Liver (tissue), 9 donors: ENCODE data around the gene SMCO4. TPM values are rescaled to one million over a fixed set of nuclear protein-coding genes. Genes with fewer than 3 reads are reported as not detected.

ENCODE experiments used
- DNase-seq: peaks from one replicate; pipeline ENCODE4 v3.0.0-alpha.2; 2017; ENCODE audit warnings: low spot score
- H3K27ac ChIP-seq, 2 donors: one replicate each; pipeline ENCODE4 v1.7.0; 2013; ENCODE audit warnings: inconsistent platforms in 2 of 2, low read length in 2 of 2, control low read depth in 1 of 2, low read depth in 1 of 2, mild to moderate bottlenecking in 1 of 2
- H3K27me3 ChIP-seq, 4 donors: one replicate each; pipeline versions ENCODE4 v1.6.1 to v1.7.0; 2013; ENCODE audit warnings: low read length in 3 of 4, inconsistent platforms in 1 of 4, mild to moderate bottlenecking in 1 of 4, moderate library complexity in 1 of 4; ENCODE audit not compliant: control insufficient read depth in 4 of 4, insufficient read depth in 4 of 4
- H3K36me3 ChIP-seq, 4 donors: one replicate each; pipeline versions ENCODE4 v1.6.1 to v1.7.0; 2013; ENCODE audit warnings: low read length in 3 of 4, mild to moderate bottlenecking in 3 of 4, low read depth in 1 of 4, moderate library complexity in 1 of 4; ENCODE audit not compliant: control insufficient read depth in 4 of 4, insufficient read depth in 3 of 4
- H3K4me1 ChIP-seq, 4 donors: one replicate each; pipeline versions ENCODE4 v1.6.1 to v1.7.0; 2013; ENCODE audit warnings: low read length in 3 of 4, mild to moderate bottlenecking in 3 of 4, moderate library complexity in 1 of 4; ENCODE audit not compliant: control insufficient read depth in 4 of 4, insufficient read depth in 4 of 4
- H3K4me3 ChIP-seq, 3 donors: one replicate each; pipeline versions ENCODE4 v1.6.1 to v1.7.0; 2013; ENCODE audit warnings: low read length in 3 of 3, control low read depth in 1 of 3, low read depth in 1 of 3, mild to moderate bottlenecking in 1 of 3
- H3K9ac ChIP-seq, 2 donors: one replicate each; pipeline ENCODE4 v1.7.0; 2013; ENCODE audit warnings: low read length in 2 of 2, mild to moderate bottlenecking in 2 of 2, moderate library complexity in 2 of 2, control low read depth in 1 of 2, low read depth in 1 of 2
- H3K9me3 ChIP-seq, 4 donors: one replicate each; pipeline versions ENCODE4 v1.6.1 to v1.7.0; 2013; ENCODE audit warnings: low read length in 3 of 4; ENCODE audit not compliant: control insufficient read depth in 4 of 4
- ATF3 ChIP-seq: IDR thresholded peaks from 2 replicates; pipeline ENCODE4 v1.6.1; 2016; ENCODE audit warnings: antibody characterized with exemption
- CTCF ChIP-seq: fragments of 150-350 bp; IDR thresholded peaks from 2 replicates; pipeline ENCODE4 v1.5.1; 2017; ENCODE audit warnings: improper control_type of control experiment, low read depth, low read length; ENCODE audit not compliant: missing input control
- FOXA1 ChIP-seq: IDR thresholded peaks from 2 replicates; pipeline ENCODE4 v1.6.1; 2016; ENCODE audit warnings: antibody characterized with exemption
- GABPA ChIP-seq, 2 donors: IDR thresholded peaks in 1 of 2; conservative IDR thresholded peaks in 1 of 2; 2 replicates each; pipeline ENCODE4 v1.6.1; 2016; ENCODE audit warnings: antibody characterized with exemption in 2 of 2, mild to moderate bottlenecking in 1 of 2, moderate library complexity in 1 of 2
- HNF4A ChIP-seq, 2 donors: conservative IDR thresholded peaks; 2 replicates each; pipeline ENCODE4 v1.6.1; 2016; ENCODE audit warnings: antibody characterized with exemption in 2 of 2, mild to moderate bottlenecking in 2 of 2
- HNF4G ChIP-seq: IDR thresholded peaks from 2 replicates; pipeline ENCODE4 v1.6.1; 2016; ENCODE audit warnings: antibody characterized with exemption
- JUND ChIP-seq, 2 donors: IDR thresholded peaks; 2 replicates each; pipeline ENCODE4 v1.6.1; 2016; ENCODE audit warnings: antibody characterized with exemption in 2 of 2
- MAX ChIP-seq: IDR thresholded peaks from 2 replicates; pipeline ENCODE4 v1.6.1; 2016; ENCODE audit warnings: antibody characterized with exemption
- RAD21 ChIP-seq, 2 donors: IDR thresholded peaks; 2 replicates each; pipeline ENCODE4 v1.6.1; 2016; ENCODE audit warnings: antibody characterized with exemption in 2 of 2, mild to moderate bottlenecking in 2 of 2
- REST ChIP-seq: IDR thresholded peaks from 2 replicates; pipeline ENCODE4 v1.6.1; 2016; ENCODE audit warnings: antibody characterized with exemption, mild to moderate bottlenecking
- RXRA ChIP-seq, 2 donors: IDR thresholded peaks; 2 replicates each; pipeline ENCODE4 v1.6.1; 2017 to 2018; ENCODE audit warnings: antibody characterized with exemption in 2 of 2, mild to moderate bottlenecking in 1 of 2
- TAF1 ChIP-seq: conservative IDR thresholded peaks from 2 replicates; pipeline ENCODE4 v1.6.1; 2016; ENCODE audit warnings: antibody characterized with exemption, mild to moderate bottlenecking
- YY1 ChIP-seq: IDR thresholded peaks from 2 replicates; pipeline ENCODE4 v1.6.1; 2016; ENCODE audit warnings: antibody characterized with exemption, mild to moderate bottlenecking
- ZBTB33 ChIP-seq: IDR thresholded peaks from 2 replicates; pipeline ENCODE4 v1.6.1; 2016; ENCODE audit warnings: antibody characterized with exemption
- WGBS: extraction: QIAGEN DNeasy Blood & Tissue Kit; methylation state at CpG from one replicate; pipeline ENCODE4 v1.1.7; 2013; 5-methylcytosine and 5-hydroxymethylcytosine counted together
- polyA plus RNA-seq, 2 donors: library from polyadenylated mRNA; stranded (reverse) in 1 of 2; unstranded in 1 of 2; fragments of 200-250 nt in 1 of 2; fragments of >200 nt in 1 of 2; fragmentation: Nextera tagmentation in 1 of 2; extraction: Ambion mirVana in 1 of 2; gene quantifications; one replicate each; pipeline versions ENCODE4 v1.2.1 to v1.2.3, GENCODE V29; 2013 to 2015
- total RNA-seq, 2 donors: library from RNA; depleted of rRNA; stranded (reverse); fragments of >200 nt; gene quantifications; one replicate each; pipeline ENCODE4 v1.2.3, GENCODE V29; 2014
- donor health status: healthy.
- donor health status: healthy.
- donor health status: healthy.
- donor health status: healthy.
- donor health status: healthy.

Gene SMCO4
- total and polyA plus RNA-seq, 4 donors, result 21.2 to 98.8 (median 47.9) TPM

GRCh38 chr11:93560199-93560932, 17.2 kb upstream of the SMCO4 start:
- Histone ChIP-seq H3K4me3 (no peak overlapping the region), H3K36me3 (no peaks in the 10 kb centered on the region), H3K27me3 (no peaks in the 10 kb centered on the region), H3K4me1 (peaks cover 0 to 7% (median 3%) of the 10 kb centered on the region in 4 donors), H3K27ac (no peak overlapping the region), H3K9ac (no peak overlapping the region), H3K9me3 (no peaks in the 10 kb centered on the region)
- TF ChIP-seq GABPA (IDR thresholded peaks at IDR 0.05 in 1 of 2, conservative IDR thresholded peaks at IDR 0.05 in 1 of 2), result no peak
- TF ChIP-seq HNF4A (conservative IDR thresholded peaks at IDR 0.05), result no peak
- TF ChIP-seq ZBTB33, result no peak
- no peak for TF ChIP-seq HNF4G
- TF ChIP-seq RAD21 (IDR thresholded peaks at IDR 0.05), result no peak
- TF ChIP-seq CTCF, result no peak
- TF ChIP-seq FOXA1, result no peak
- no peak for TF ChIP-seq YY1
- no peak for TF ChIP-seq REST
- TF ChIP-seq RXRA (IDR thresholded peaks at IDR 0.05), result no peak
- TF ChIP-seq MAX, result no peak
- TF ChIP-seq ATF3, result no peak
- no peak for TF ChIP-seq JUND (IDR thresholded peaks at IDR 0.05)
- WGBS, result 76% methylated on average over 3 of the region's 3 CpGs
- no peak for DNase-seq

- Histone ChIP-seq H3K9ac (no peak overlapping the region), H3K27me3 (no peaks in the 10 kb centered on the region), H3K4me1 (peaks cover 0 to 7% (median 3%) of the 10 kb centered on the region in 4 donors), H3K36me3 (no peaks in the 10 kb centered on the region), H3K4me3 (no peak overlapping the region), H3K9me3 (no peaks in the 10 kb centered on the region), H3K27ac (no peak overlapping the region)
- WGBS, result 46% methylated on average over 3 of the region's 3 CpGs
- no peak for DNase-seq
- no peak for TF ChIP-seq CTCF
- no peak for TF ChIP-seq HNF4A (conservative IDR thresholded peaks at IDR 0.05)
- no peak for TF ChIP-seq TAF1
- no peak for TF ChIP-seq YY1
- no peak for TF ChIP-seq MAX
These were observed 16.5 kb upstream of the SMCO4 start for GRCh38 chr11:93559681-93560080.
